PC-3 (cell line): ENCODE data around the gene KCNIP4. TPM values are rescaled to one million over a fixed set of nuclear protein-coding genes. Genes with fewer than 3 reads are reported as not detected.

ENCODE experiments used
- ATAC-seq: fragments of 200-7000 bp; cut with Tn5 transposase; 2 replicates; pipeline ENCODE4 v1.9.1; 2020; ENCODE audit warnings: mild to moderate bottlenecking, moderate library complexity
- BruUV-seq: library from RNA; stranded (reverse); fragments of 400-500 nt; replicated peaks from 2 replicates; lab custom pipeline; 2021; lab: Mats Ljungman, UMichigan
- CTCF ChIA-PET: fragments of 300-600 bp; sonication (Branson Sonifier 250); formaldehyde crosslinking; loops from one replicate; lab custom pipeline; 2022; ENCODE audit warnings: antibody characterized with exemption; lab: Charles Lee
- POLR2A ChIA-PET: fragments of 300-600 bp; sonication (Branson Sonifier 250); formaldehyde crosslinking; loops from one replicate; lab custom pipeline; 2022; ENCODE audit warnings: antibody characterized with exemption; ENCODE audit not compliant: unreplicated experiment; lab: Charles Lee
- DNase-seq: peaks from one replicate; pipeline ENCODE4 v3.0.0-alpha.2; 2015
- H2AFZ ChIP-seq: fragments of 300-600 bp; sonication (generic); 2 replicates; pipeline ENCODE4 v1.6.0; 2016; ENCODE audit warnings: antibody characterized with exemption, low read length
- H3F3A ChIP-seq: fragments of 300-600 bp; sonication (generic); one replicate; pipeline ENCODE4 v1.6.0; 2017; ENCODE audit warnings: antibody characterized with exemption, low read length, control low read depth, mild to moderate bottlenecking; ENCODE audit not compliant: unreplicated experiment
- H3K27ac ChIP-seq: fragments of 300-600 bp; sonication (generic); 2 replicates; pipeline ENCODE4 v1.5.1; 2016; ENCODE audit warnings: mild to moderate bottlenecking, low read length
- H3K27me3 ChIP-seq: fragments of 300-600 bp; sonication (generic); 2 replicates; pipeline ENCODE4 v1.6.1; 2016; ENCODE audit warnings: low read length, mixed read lengths
- H3K36me3 ChIP-seq: fragments of 300-600 bp; sonication (generic); 2 replicates; pipeline ENCODE4 v1.6.1; 2016; ENCODE audit warnings: low read depth, mixed run types, low read length, mixed read lengths
- H3K4me1 ChIP-seq: fragments of 300-600 bp; sonication (generic); 2 replicates; pipeline ENCODE4 v1.5.1; 2016; ENCODE audit warnings: low read length; ENCODE audit not compliant: insufficient read depth
- H3K4me2 ChIP-seq: fragments of 300-600 bp; sonication (generic); 2 replicates; pipeline ENCODE4 v1.6.0; 2016; ENCODE audit warnings: low read length
- H3K4me3 ChIP-seq: fragments of 300-600 bp; sonication (generic); 2 replicates; pipeline ENCODE4 v1.5.1; 2016; ENCODE audit warnings: mild to moderate bottlenecking, low read length, mixed read lengths
- H3K79me2 ChIP-seq: fragments of 300-600 bp; sonication (generic); 2 replicates; pipeline ENCODE4 v1.6.1; 2017; ENCODE audit warnings: low read length, mixed read lengths
- H3K9ac ChIP-seq: fragments of 300-600 bp; sonication (generic); 2 replicates; pipeline ENCODE4 v1.6.0; 2016; ENCODE audit warnings: mild to moderate bottlenecking, low read length
- H3K9me2 ChIP-seq: fragments of 300-600 bp; sonication (generic); replicated peaks from 2 replicates; pipeline ENCODE4 v1.6.1; 2016; ENCODE audit warnings: mixed run types, low read length, mixed read lengths
- H3K9me3 ChIP-seq: fragments of 300-600 bp; sonication (generic); 2 replicates; pipeline ENCODE4 v1.6.1; 2016; ENCODE audit warnings: low read length, mixed read lengths
- H4K20me1 ChIP-seq: fragments of 300-600 bp; sonication (generic); 2 replicates; pipeline ENCODE4 v1.6.1; 2016; ENCODE audit warnings: low read length, mixed read lengths
- CTCF ChIP-seq: fragments of 300-600 bp; sonication (generic); conservative IDR thresholded peaks from 2 replicates; pipeline ENCODE4 v1.5.1; 2017; ENCODE audit warnings: antibody characterized with exemption, low read depth, mild to moderate bottlenecking, low read length
- EZH2 ChIP-seq: fragments of 300-600 bp; sonication (generic); IDR thresholded peaks from one replicate; pipeline ENCODE4 v1.6.1; 2017; ENCODE audit warnings: antibody characterized with exemption, mild to moderate bottlenecking, low read length; ENCODE audit not compliant: unreplicated experiment
- EZH2phosphoT487 ChIP-seq: fragments of 300-600 bp; sonication (generic); IDR thresholded peaks from 2 replicates; pipeline ENCODE4 v1.6.1; 2018; ENCODE audit warnings: mild to moderate bottlenecking, antibody characterized with exemption, low read length, borderline replicate concordance
- intact Hi-C: fragments of 100-400 bp; cut with micrococcal nuclease; formaldehyde crosslinking; loops from 2 replicates; pipeline ENCODE4 v1.9.0; 2023
- total RNA-seq: library from RNA; depleted of rRNA; stranded (reverse); fragments of >200 nt; gene quantifications from 2 replicates; pipeline ENCODE4 v1.2.3, GENCODE V29; 2014

The KCNIP4 gene
- total RNA-seq, 1 experiment from 2014 or later: not detected

GRCh38 chr4:20899591-20899990 is 1049.0 kb downstream of the KCNIP4 start:
- H3K9ac ChIP-seq: no peak overlapping the region
- ATAC-seq (no peak), DNase-seq (no peak)
- H3K4me2 ChIP-seq: no peak overlapping the region
- no peaks in the 10 kb centered on the region for H3K9me2 ChIP-seq
- no peak for TF ChIP-seq CTCF
- TF ChIP-seq EZH2phosphoT487: no peak
- no peak for TF ChIP-seq EZH2
- peaks cover 44% of the 10 kb centered on the region for H3K27me3 ChIP-seq
- H3K4me1 ChIP-seq: no peaks in the 10 kb centered on the region
- no peaks in the 10 kb centered on the region for H3F3A ChIP-seq
- ChIA-PET CTCF (no interaction called here), POLR2A (no interaction called here)
- no peaks in the 10 kb centered on the region for H3K79me2 ChIP-seq
- no peaks in the 10 kb centered on the region for H4K20me1 ChIP-seq
- no TSS peak for BruUV-seq
- no peak overlapping the region for H3K4me3 ChIP-seq
- intact Hi-C loops: no loop called here
- no peaks in the 10 kb centered on the region for H3K36me3 ChIP-seq
- H2AFZ ChIP-seq: no peak overlapping the region
- no peak overlapping the region for H3K27ac ChIP-seq
- H3K9me3 ChIP-seq: no peaks in the 10 kb centered on the region

- H3K9me2 ChIP-seq: no peaks in the 10 kb centered on the region
- no peaks in the 10 kb centered on the region for H4K20me1 ChIP-seq
- POLR2A ChIA-PET: no interaction called here
- no peaks in the 10 kb centered on the region for H3K4me1 ChIP-seq
- H3K36me3 ChIP-seq: no peaks in the 10 kb centered on the region
- H3K4me3 ChIP-seq: no peak overlapping the region
- CTCF ChIA-PET: no interaction called here
- TF ChIP-seq EZH2: no peak
- H3K27me3 ChIP-seq: peaks cover 47% of the 10 kb centered on the region
- no peak overlapping the region for H3K27ac ChIP-seq
- H3K9me3 ChIP-seq: no peaks in the 10 kb centered on the region
- no peak overlapping the region for H3K4me2 ChIP-seq
- no peak overlapping the region for H2AFZ ChIP-seq
- BruUV-seq: no TSS peak
- no peak for ATAC-seq
- no peak for DNase-seq
- no peaks in the 10 kb centered on the region for H3F3A ChIP-seq
- no peaks in the 10 kb centered on the region for H3K79me2 ChIP-seq
- no peak overlapping the region for H3K9ac ChIP-seq
- intact Hi-C loops: no loop called here
These were observed 1052.6 kb downstream of the KCNIP4 start for GRCh38 chr4:20895988-20896387.

GRCh38 chr4:20895208-20895607 is 1053.4 kb downstream of the KCNIP4 start:
- Histone ChIP-seq H3K4me1 (no peaks in the 10 kb centered on the region), H3K4me3 (no peak overlapping the region), H3K36me3 (no peaks in the 10 kb centered on the region), H2AFZ (no peak overlapping the region), H3K4me2 (no peak overlapping the region), H3K9ac (no peak overlapping the region), H3F3A (no peaks in the 10 kb centered on the region), H4K20me1 (no peaks in the 10 kb centered on the region), H3K9me3 (no peaks in the 10 kb centered on the region), H3K27ac (no peak overlapping the region), H3K79me2 (no peaks in the 10 kb centered on the region), H3K27me3 (peaks cover 44% of the 10 kb centered on the region), H3K9me2 (no peaks in the 10 kb centered on the region)
- intact Hi-C loops: no loop called here
- ChIA-PET POLR2A (no interaction called here), CTCF (no interaction called here)
- BruUV-seq: no TSS peak
- ATAC-seq: no peak
- TF ChIP-seq EZH2phosphoT487 (no peak), EZH2 (no peak), CTCF (no peak)
- no peak for DNase-seq
